Neural crest cell (in vitro differentiated cells): ENCODE measurements around the gene DLGAP3. TPM values are rescaled to one million over a fixed set of nuclear protein-coding genes. Genes with fewer than 3 reads are reported as not detected.

Experiments used
- DNase-seq: peaks from one replicate; pipeline ENCODE4 v3.0.0; 2021; ENCODE audit warnings: low read depth, mixed read lengths, low spot score
- H3K27ac Mint-ChIP-seq: one replicate; pipeline ENCODE4 v1.8.0; 2021; ENCODE audit warnings: mild to moderate bottlenecking, mixed read lengths; ENCODE audit not compliant: unreplicated experiment
- H3K27me3 Mint-ChIP-seq: 2 replicates; pipeline ENCODE4 v1.8.0; 2021; ENCODE audit warnings: low read depth, mild to moderate bottlenecking, mixed read lengths
- H3K36me3 Mint-ChIP-seq: 2 replicates; pipeline ENCODE4 v1.8.0; 2021; ENCODE audit warnings: low read depth, mild to moderate bottlenecking, mixed read lengths
- H3K4me1 Mint-ChIP-seq: 2 replicates; pipeline ENCODE4 v1.8.0; 2021; ENCODE audit warnings: mixed read lengths
- H3K4me3 Mint-ChIP-seq: one replicate; pipeline ENCODE4 v1.8.0; 2021; ENCODE audit warnings: mild to moderate bottlenecking, mixed read lengths
- H3K9me3 Mint-ChIP-seq: 2 replicates; pipeline ENCODE4 v1.8.0; 2021; ENCODE audit warnings: mixed read lengths
- total RNA-seq: library from RNA; stranded (reverse); gene quantifications from 2 replicates; pipeline ENCODE4 v1.2.1, GENCODE V29; 2021
- TF ChIP-seq, protein P1 (sequence below): fragments of 200-600 bp; sonication (generic); conservative IDR thresholded peaks from 2 replicates; pipeline ENCODE4 v1.5.0; 2021; ENCODE audit warnings: antibody characterized with exemption, mild to moderate bottlenecking

Gene DLGAP3
- total RNA-seq, 1 donor from 2014 or later = 5.0 TPM

DNA sequence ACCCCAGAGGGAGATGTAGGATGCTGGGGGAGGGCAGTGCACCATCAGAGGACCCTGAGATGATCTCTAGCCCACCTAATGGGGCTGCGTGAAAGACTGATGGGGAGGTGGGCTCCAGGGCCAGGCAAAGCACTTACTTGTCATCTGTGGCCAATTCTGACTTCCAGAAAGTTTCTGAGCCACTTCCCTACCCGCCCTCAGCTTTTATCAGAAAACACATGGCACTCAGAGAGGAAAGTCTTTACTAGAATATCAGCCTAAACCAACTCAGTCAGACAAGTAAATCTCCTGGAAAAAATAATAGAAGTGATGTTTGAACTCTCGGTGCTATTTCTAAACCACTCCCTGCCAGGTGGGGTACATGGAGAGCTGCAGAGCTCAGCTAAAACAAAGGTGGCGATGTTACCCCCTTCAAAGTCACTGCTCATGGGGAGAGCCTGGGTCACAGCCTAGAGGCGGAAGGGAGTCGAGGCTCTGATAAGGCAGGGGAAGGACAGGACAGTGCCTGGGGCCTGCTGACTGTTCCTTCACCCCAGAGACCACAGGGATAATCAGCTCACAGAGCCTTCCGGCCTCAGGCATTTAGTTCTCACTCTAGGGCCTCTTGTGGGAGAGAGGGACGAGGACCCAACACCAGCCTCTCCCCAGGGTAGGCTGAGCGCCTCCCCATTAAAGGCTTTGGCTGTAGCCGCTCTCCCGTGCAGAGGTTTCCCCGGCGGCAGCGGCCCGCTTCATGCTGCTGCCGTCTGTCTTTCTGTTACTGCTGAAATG lies 84.1 kb downstream of the DLGAP3 start:
- Mint-ChIP-seq H3K9me3 (no peaks in the 10 kb centered on the region), H3K36me3 (peaks cover 10% of the 10 kb centered on the region), H3K27me3 (no peaks in the 10 kb centered on the region), H3K27ac (peak overlapping the region; percentile 99), H3K4me1 (peaks cover 79% of the 10 kb centered on the region), H3K4me3 (peak overlapping the region; percentile 76)
- no peak for DNase-seq
- TF ChIP-seq, protein P1, sequence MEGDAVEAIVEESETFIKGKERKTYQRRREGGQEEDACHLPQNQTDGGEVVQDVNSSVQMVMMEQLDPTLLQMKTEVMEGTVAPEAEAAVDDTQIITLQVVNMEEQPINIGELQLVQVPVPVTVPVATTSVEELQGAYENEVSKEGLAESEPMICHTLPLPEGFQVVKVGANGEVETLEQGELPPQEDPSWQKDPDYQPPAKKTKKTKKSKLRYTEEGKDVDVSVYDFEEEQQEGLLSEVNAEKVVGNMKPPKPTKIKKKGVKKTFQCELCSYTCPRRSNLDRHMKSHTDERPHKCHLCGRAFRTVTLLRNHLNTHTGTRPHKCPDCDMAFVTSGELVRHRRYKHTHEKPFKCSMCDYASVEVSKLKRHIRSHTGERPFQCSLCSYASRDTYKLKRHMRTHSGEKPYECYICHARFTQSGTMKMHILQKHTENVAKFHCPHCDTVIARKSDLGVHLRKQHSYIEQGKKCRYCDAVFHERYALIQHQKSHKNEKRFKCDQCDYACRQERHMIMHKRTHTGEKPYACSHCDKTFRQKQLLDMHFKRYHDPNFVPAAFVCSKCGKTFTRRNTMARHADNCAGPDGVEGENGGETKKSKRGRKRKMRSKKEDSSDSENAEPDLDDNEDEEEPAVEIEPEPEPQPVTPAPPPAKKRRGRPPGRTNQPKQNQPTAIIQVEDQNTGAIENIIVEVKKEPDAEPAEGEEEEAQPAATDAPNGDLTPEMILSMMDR = no peak

DNA sequence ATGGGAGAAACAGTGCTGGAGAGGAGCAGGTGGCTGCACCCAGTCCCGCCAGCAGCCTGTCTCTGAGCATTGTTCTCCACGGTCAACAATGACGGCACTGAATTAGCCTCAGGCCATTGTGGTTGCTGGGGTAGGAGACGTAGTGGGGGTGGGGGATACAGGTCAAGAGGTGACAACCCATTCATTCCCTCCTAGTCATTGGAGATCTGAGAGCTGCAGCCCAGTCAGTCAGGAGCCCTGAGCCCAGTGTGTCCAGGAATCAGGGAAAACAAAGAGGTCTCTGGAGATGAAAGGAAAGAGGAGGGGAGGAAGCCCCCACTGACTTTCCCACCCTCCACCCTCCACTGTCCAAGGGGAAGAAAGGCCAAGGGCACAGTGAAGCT lies 85.2 kb downstream of the DLGAP3 start:
- Mint-ChIP-seq H3K36me3 (peaks cover 8% of the 10 kb centered on the region), H3K9me3 (no peaks in the 10 kb centered on the region), H3K4me1 (peaks cover 76% of the 10 kb centered on the region), H3K4me3 (peak overlapping the region; percentile 76), H3K27ac (peak overlapping the region; percentile 99), H3K27me3 (no peaks in the 10 kb centered on the region)
- TF ChIP-seq, protein P1 = no peak
- DNase-seq = peak; percentile 61

DNA sequence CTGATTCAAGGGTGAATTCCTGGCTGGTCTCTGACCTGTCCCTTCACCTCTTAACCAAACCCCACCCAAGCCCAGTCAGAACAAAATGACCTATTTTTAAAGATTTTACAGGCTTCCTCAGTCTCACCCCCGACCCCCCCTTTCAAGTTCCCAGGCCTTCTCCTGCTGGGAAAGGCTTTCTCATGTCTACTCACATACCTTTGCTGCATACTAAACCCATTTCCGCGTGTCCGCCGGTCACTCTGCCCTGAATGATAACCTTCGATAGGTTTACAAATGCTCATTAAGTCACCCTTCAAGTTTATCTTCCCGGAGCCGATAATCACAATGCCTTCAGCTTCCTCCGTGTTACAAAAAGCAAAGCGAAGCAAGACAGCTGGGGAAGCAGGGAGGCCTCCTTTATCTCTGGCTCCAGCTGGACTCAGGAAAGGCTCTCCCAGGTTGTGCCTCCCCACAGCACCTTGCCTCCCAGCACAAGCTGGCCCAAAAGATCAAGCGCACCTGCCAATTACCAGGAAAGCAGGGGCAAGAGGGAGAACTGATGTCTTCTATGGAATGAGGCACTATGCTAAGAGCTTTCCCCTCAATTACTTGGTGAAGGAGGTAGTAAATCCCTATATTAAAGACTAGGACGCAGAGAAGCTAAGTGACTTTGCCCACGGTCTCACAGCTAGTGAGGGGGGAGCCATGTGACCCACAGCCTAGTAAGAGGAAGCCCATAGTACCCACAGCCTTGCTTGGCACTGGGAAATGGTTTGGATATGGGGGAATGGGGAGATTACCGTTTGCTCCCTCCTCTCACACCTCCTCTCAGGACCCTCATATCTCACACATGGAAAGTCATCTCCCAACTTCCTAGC lies 85.8 kb downstream of the DLGAP3 start:
- H3K27me3 Mint-ChIP-seq = no peaks in the 10 kb centered on the region
- peak overlapping the region; percentile 99 for H3K27ac Mint-ChIP-seq
- TF ChIP-seq, protein P1 = no peak
- H3K36me3 Mint-ChIP-seq = peaks cover 6% of the 10 kb centered on the region
- DNase-seq = peak; percentile 29
- no peaks in the 10 kb centered on the region for H3K9me3 Mint-ChIP-seq
- H3K4me3 Mint-ChIP-seq = peak overlapping the region; percentile 76
- H3K4me1 Mint-ChIP-seq = peaks cover 73% of the 10 kb centered on the region

DNA sequence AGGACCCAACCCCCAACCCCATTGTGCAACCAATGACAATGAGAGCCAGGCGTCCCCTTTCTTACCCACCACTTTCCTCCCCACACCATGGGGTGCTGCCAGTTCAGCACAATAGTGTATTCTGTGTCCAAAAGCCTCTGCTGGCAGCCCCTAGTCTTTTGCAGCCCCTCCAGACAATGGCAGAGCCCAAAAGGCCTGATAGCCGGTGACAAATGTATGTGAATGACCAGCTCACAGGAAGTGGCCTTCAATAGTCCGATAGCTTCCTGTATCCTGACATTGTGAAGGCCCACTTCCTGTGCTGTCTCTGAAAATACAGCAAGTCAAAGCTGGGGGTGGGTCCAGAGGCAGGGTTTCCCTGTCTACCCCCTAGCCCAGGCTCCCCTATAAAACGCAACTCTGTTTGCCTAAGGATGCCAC lies 86.5 kb downstream of the DLGAP3 start:
- peaks cover 67% of the 10 kb centered on the region for H3K4me1 Mint-ChIP-seq
- H3K27ac Mint-ChIP-seq = peak overlapping the region; percentile 99
- TF ChIP-seq, protein P1 = no peak
- peak overlapping the region; percentile 76 for H3K4me3 Mint-ChIP-seq
- no peaks in the 10 kb centered on the region for H3K27me3 Mint-ChIP-seq
- H3K9me3 Mint-ChIP-seq = no peaks in the 10 kb centered on the region
- DNase-seq = peak; percentile 24
- H3K36me3 Mint-ChIP-seq = no peaks in the 10 kb centered on the region

DNA sequence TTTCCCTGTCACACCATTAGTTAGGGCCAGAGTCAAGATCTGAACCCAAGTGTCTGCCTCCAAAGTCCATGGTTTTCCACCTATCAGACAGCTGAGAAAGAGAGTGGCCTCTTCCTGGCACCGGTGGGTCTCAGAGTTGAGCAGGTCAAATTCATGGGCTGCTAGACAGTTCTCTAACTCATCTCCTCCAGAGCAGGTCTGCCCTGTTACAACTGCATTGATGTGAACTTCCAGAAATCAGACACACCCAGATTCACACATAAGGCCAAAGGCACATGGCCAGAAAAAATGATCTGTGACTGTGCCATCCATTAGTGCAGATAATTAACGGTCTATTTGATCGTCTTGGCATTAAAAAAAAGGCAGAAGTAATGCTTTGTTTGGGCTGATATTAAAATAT lies 87.4 kb downstream of the DLGAP3 start:
- H3K9me3 Mint-ChIP-seq = no peaks in the 10 kb centered on the region
- H3K4me1 Mint-ChIP-seq = peaks cover 67% of the 10 kb centered on the region
- no peak for DNase-seq
- peak overlapping the region; percentile 45 for H3K4me3 Mint-ChIP-seq
- no peaks in the 10 kb centered on the region for H3K36me3 Mint-ChIP-seq
- no peak overlapping the region for H3K27ac Mint-ChIP-seq
- TF ChIP-seq, protein P1 = no peak
- H3K27me3 Mint-ChIP-seq = no peaks in the 10 kb centered on the region
